A549 treated with DMSO at 1 μM for 4 hours (cell line): ENCODE results near the gene PLIN4. TPM values are rescaled to one million over a fixed set of nuclear protein-coding genes. Genes with fewer than 3 reads are reported as not detected.

Source experiments
- total RNA-seq: library from RNA; stranded (reverse); fragments of 200-300 nt; extraction: Qiagen RNA extraction; gene quantifications from 5 replicates; pipeline ENCODE4 v1.2.3, GENCODE V29; 2022; ENCODE audit warnings: low read depth

The PLIN4 gene, protein sequence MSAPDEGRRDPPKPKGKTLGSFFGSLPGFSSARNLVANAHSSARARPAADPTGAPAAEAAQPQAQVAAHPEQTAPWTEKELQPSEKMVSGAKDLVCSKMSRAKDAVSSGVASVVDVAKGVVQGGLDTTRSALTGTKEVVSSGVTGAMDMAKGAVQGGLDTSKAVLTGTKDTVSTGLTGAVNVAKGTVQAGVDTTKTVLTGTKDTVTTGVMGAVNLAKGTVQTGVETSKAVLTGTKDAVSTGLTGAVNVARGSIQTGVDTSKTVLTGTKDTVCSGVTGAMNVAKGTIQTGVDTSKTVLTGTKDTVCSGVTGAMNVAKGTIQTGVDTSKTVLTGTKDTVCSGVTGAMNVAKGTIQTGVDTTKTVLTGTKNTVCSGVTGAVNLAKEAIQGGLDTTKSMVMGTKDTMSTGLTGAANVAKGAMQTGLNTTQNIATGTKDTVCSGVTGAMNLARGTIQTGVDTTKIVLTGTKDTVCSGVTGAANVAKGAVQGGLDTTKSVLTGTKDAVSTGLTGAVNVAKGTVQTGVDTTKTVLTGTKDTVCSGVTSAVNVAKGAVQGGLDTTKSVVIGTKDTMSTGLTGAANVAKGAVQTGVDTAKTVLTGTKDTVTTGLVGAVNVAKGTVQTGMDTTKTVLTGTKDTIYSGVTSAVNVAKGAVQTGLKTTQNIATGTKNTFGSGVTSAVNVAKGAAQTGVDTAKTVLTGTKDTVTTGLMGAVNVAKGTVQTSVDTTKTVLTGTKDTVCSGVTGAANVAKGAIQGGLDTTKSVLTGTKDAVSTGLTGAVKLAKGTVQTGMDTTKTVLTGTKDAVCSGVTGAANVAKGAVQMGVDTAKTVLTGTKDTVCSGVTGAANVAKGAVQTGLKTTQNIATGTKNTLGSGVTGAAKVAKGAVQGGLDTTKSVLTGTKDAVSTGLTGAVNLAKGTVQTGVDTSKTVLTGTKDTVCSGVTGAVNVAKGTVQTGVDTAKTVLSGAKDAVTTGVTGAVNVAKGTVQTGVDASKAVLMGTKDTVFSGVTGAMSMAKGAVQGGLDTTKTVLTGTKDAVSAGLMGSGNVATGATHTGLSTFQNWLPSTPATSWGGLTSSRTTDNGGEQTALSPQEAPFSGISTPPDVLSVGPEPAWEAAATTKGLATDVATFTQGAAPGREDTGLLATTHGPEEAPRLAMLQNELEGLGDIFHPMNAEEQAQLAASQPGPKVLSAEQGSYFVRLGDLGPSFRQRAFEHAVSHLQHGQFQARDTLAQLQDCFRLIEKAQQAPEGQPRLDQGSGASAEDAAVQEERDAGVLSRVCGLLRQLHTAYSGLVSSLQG (N-terminal part only)
- total RNA-seq: 0.21 to 0.30 TPM (median 0.24 TPM) in 5 replicates

DNA sequence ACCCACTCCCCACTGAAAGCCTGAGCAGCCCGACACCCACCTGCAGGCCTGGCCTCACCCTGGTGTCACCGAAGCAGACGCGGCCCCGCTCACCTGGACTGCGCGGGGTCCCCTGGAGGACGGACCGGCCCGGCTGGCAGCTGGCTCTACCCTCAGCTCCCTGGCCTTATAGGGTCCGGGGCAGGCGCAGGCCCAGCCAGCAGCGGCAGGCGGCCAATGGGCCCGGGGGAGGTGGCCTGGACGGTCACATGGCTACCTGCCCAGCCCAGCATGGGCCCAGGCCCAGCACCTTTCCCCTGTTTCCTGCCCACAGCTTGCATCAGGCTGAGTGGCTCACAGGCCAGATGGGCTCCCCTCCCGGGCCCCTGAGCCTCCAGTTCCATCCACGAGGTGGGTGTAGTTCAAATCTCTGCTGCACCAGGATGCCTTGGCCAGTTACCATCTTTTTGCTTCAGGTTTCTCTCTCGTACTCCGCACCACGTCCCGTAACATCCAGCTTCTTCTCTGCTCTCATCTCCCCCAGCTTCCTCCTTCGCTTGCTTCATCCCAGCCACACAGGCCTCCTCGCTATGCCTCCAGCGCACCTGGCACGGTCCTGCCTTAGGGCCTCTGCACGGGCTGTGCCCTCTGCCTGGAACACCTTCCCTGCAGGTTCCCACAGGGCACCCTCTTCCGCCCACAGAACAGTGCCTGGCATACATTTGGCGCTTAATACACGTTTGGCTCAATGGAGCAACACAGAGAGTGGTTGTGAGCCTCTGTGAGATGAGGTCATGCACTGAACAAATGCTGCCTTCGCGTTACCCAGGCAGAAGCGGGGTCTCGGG lies at the start of gene PLIN4:
PLIN4 (minus strand) TSS at position 142 of the 827 bp plus-strand sequence. CDS start 214 bp downstream, outside the sequence.

DNA sequence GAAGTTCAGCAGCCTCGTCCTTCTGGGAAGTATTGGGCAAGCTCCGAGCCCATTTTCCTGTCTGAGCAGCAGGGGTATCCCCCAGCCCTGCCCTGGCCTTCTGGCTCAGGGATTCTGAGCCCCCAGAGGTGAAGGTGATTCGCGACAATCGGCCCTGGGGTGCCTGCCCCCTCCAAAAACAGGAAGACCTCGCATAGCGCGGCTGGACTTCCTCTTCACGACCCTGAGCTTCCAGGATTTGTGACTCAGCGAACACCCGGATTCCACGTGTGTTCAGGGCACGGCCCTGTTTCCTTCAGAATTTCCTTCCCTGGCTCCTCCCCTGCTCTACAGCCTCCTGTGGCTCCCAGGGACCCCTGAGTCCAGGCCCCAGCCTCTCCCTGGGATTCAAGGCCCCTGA lies 41.3 kb upstream of the PLIN4 start, which contains the start of gene SEMA6B:
SEMA6B (minus strand) TSS at position 116 of the 400 bp plus-strand sequence. CDS start 1,227 bp downstream, outside the sequence.

DNA sequence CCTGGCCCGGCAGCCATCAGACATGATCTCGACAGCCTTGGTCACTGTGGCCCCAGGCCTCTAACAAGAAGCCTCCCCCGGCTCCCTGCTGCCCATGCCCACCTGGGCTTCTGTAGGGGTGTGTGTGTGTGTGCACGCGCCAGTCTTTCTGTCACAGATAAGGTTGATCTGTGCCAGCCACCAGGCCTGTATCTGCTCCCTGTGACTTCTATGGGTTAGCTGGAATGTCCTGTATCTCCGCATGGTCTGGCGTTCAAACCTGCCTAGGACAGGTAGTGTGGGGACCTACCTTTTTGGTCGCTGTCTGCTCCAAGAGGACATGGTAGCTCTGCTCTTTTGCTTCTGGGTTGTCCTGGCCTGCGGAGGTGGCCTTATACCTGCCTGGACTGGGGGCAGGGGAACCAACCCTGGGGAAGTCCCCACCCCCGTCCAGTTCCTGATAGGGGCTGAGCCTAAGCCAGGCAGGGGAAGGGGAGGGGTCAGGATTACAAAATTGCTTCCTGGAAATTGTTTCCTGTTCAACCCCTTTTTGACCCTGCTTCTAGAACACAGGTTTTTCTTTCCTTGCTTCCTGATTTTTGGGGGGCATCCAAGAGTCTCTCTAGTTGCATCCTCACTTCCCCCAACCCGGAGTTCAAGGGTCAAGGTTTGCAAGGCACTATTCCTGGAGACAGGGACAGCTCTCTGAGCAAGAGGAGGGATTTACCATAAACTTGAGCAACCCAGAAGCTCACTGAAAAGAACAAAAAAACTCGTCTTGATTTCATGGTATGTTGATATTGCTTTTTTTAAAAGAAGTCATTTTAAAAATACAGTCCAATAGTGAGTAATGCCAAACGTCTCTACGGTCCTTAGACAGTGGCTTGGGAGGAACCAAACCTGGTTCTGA lies 21.7 kb upstream of the PLIN4 start, which contains the start of gene LRG1:
LRG1 (minus strand) TSS at position 344 of the 889 bp plus-strand sequence; CDS start at position 321, 23 bp downstream.

DNA sequence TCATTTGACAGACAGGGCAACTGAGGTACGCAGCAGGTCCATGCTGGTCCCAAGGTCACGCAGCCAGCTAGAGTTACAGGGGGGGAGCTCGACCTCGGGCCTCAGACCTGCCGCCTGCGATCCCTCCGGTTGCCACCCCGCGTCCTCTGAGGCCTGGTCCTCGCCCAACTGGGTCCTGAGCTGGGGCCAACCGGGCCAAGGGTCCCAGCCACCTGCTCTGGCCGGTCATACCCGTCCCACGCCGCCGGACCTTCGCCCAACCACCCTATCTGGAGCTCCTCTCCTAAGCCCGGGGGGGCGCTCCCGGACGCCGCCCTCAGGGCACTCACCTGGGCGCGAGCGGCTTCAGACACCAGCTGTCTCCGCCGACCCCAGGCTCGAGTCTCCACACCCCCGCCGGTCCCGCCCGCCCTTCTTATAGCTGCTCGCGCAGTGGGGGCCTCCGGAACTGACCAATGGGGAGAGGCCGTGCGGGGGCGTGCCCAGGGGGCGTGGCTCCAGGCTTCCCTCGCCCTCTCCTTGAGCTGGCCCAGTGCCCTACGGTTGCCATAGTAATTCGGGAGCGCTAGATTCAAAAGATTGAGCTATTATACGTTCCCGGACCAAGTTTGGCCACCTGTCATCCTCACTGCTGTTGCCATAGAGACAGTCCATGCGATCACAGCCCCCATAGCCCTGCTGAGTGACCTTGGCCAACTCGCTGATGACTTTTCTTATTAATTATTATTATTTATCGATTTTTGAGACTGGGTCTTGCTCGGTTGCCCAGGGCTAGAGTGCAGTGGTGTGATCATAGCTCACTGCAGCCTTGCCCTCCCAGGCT lies 16.8 kb upstream of the PLIN4 start, which contains the start of gene PLIN5:
PLIN5 (minus strand) TSS at position 389 of the 823 bp plus-strand sequence. CDS start 1,150 bp downstream, outside the sequence.

DNA sequence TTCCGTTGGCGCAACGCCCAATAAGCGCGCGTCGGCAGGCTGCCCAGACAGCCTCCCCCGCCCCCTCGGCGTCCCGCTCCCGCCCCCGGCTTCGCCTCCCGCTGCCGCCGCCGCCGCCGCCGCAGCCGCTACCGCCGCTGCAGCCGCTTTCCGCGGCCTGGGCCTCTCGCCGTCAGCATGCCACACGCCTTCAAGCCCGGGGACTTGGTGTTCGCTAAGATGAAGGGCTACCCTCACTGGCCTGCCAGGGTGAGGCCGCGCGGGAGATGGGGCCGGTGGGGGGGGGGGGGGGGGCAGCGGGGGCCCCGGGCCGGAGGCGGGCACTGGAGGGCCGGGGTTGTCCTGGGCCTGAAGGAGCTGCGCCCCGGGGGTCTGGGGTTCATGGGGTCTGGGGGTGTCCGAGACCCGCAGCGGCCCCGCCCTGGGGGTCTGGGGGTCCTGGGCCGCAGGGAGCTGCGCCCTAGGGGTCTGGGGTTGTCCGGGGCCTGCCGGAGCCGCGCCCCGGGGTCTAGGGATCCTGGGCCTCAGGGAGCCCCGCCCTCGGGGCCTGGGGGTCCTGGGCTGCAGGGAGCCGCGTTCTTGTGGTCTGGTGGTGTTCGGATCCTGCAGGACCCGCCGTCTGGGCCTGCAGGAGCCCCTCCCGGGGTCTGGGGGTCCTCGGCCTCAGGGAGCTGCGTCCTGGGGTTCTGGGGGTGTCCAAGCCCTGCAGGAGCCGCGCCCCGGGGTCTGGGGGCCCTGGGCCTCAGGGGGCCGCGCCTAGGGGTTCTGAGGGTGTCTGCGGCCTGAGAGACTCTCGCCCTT lies 45.9 kb downstream of the PLIN4 start, which contains the start of gene HDGFL2:
HDGFL2 (plus strand) TSS at position 124 of the 801 bp plus-strand sequence; CDS start at position 178, 54 bp downstream.

DNA sequence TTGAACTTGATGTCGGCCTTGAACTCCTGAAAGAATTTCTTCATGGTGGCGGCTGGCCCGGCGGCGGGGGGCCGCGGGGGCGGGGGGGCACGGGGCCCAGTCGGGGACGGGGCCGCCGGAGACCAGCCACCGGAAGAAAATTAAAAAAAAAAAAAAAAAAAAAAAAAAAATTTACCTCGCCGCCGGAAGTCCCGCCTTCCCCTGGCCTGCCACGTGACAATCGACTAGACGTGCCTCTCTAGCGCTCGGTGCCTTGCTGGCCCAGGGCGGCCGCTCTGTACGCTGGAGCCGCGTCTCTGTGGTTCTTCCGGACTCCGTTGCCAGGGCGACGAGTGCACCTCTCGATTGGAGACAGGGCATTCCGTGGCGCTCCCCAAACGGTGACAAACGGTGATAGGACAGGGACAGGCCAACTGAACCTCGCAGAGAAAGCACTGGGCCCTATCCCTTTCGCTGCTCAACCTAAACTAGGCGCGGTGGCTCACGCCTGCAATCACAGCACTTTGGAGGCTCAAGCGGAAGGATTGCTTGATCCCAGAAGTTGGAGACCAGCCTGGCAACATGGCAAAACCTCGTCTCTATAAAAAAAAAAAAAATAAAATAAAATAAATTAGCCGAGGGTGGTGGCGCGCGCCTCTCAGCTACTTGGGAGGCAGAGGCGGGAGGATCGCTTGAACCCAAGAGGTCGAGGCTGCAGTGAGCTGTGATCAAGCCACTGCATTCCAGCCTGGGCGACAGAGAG lies 60.5 kb downstream of the PLIN4 start, which contains the start of gene UBXN6:
UBXN6 (minus strand) TSS at position 141 of the 742 bp plus-strand sequence; CDS start at position 44, 97 bp downstream.

Other genes starting within 250 kb of the PLIN4 start
- 0.04 to 0.05 TPM in 2 of 5 replicates, not detected in the others for gene SHD, start 239.2 kb downstream of the PLIN4 start, total RNA-seq
- not detected in 5 replicates for gene TMIGD2, start 216.1 kb downstream of the PLIN4 start, total RNA-seq
- gene FSD1, start 213.9 kb downstream of the PLIN4 start, total RNA-seq: 7.5 to 8.4 TPM (median 7.8 TPM) in 5 replicates
- gene STAP2, start 179.7 kb downstream of the PLIN4 start, total RNA-seq: not detected in 5 replicates
- gene MPND, start 174.9 kb downstream of the PLIN4 start, total RNA-seq: 7.4 to 12.2 TPM (median 11.0 TPM) in 5 replicates
- 53.6 to 63.3 TPM (median 57.1 TPM) in 5 replicates for gene SH3GL1, start 117.9 kb downstream of the PLIN4 start, total RNA-seq
- 21.8 to 26.4 TPM (median 23.6 TPM) in 5 replicates for gene CHAF1A, start 115.8 kb downstream of the PLIN4 start, total RNA-seq
- 42.3 to 61.2 TPM (median 57.7 TPM) in 5 replicates for gene UBXN6, start 60.7 kb downstream of the PLIN4 start, total RNA-seq
- gene HDGFL2, start 46.2 kb downstream of the PLIN4 start, total RNA-seq: 20.0 to 32.7 TPM (median 27.2 TPM) in 5 replicates
- gene PLIN5, start 16.7 kb upstream of the PLIN4 start, total RNA-seq: 0.11 to 0.18 TPM (median 0.14 TPM) in 4 of 5 replicates, not detected in the other
- gene LRG1, start 21.6 kb upstream of the PLIN4 start, total RNA-seq: 0.06 to 0.34 TPM (median 0.09 TPM) in 5 replicates
- gene SEMA6B, start 41.2 kb upstream of the PLIN4 start, total RNA-seq: 5.9 to 7.7 TPM (median 6.8 TPM) in 5 replicates
- gene TNFAIP8L1, start 121.0 kb upstream of the PLIN4 start, total RNA-seq: 3.4 to 5.2 TPM (median 4.6 TPM) in 5 replicates
- 114 to 140 TPM (median 131 TPM) in 5 replicates for gene MYDGF, start 151.9 kb upstream of the PLIN4 start, total RNA-seq
- 59.3 to 76.1 TPM (median 69.8 TPM) in 5 replicates for gene DPP9, start 205.4 kb upstream of the PLIN4 start, total RNA-seq